ENCODE results near the gene STOX1. TPM values are rescaled to one million over a fixed set of nuclear protein-coding genes. Genes with fewer than 3 reads are reported as not detected.
"Not testable (repeated sequence)": the region's sequence is repeated elsewhere in the genome, so short reads cannot be mapped to it uniquely, and the experiment has no call there.

STOX1 gene
- total RNA-seq, 1 donor from 2014 or later, result 8.7 TPM

DNA sequence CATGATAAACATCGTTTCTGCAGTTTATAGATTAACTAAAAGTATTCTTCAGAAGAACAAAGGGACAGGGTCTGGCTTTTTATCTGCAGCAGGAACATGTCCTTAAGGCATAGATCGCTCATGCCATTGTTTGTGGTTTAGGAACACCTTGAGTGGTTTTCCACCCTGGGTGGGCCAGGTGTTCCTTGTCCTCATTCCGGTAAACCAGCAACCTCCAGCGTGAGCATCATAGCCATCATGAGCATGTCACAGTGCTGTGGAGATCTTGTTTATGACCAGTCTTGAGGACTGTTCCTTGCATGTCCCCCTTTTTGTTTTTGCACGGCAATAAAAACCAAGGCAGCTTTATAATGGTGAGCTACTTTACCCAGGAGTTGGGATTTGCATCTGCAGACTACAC, 33.9 kb downstream of the STOX1 start:
- no peaks in the 10 kb centered on the region for H3K27me3 Mint-ChIP-seq (ENCODE audit: low read depth)
- H3K9me3 Mint-ChIP-seq, result peaks cover 19% of the 10 kb centered on the region
- TF ChIP-seq, protein P1, sequence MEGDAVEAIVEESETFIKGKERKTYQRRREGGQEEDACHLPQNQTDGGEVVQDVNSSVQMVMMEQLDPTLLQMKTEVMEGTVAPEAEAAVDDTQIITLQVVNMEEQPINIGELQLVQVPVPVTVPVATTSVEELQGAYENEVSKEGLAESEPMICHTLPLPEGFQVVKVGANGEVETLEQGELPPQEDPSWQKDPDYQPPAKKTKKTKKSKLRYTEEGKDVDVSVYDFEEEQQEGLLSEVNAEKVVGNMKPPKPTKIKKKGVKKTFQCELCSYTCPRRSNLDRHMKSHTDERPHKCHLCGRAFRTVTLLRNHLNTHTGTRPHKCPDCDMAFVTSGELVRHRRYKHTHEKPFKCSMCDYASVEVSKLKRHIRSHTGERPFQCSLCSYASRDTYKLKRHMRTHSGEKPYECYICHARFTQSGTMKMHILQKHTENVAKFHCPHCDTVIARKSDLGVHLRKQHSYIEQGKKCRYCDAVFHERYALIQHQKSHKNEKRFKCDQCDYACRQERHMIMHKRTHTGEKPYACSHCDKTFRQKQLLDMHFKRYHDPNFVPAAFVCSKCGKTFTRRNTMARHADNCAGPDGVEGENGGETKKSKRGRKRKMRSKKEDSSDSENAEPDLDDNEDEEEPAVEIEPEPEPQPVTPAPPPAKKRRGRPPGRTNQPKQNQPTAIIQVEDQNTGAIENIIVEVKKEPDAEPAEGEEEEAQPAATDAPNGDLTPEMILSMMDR (conservative IDR thresholded peaks at IDR 0.05), result no peak
- DNase-seq (ENCODE audit: low read depth, low spot score), result no peak
- no peak overlapping the region for H3K4me3 Mint-ChIP-seq
- no peak overlapping the region for H3K27ac Mint-ChIP-seq (ENCODE audit: unreplicated experiment)
- H3K4me1 Mint-ChIP-seq, result no peaks in the 10 kb centered on the region
- H3K36me3 Mint-ChIP-seq (ENCODE audit: low read depth), result peaks cover 24% of the 10 kb centered on the region

DNA sequence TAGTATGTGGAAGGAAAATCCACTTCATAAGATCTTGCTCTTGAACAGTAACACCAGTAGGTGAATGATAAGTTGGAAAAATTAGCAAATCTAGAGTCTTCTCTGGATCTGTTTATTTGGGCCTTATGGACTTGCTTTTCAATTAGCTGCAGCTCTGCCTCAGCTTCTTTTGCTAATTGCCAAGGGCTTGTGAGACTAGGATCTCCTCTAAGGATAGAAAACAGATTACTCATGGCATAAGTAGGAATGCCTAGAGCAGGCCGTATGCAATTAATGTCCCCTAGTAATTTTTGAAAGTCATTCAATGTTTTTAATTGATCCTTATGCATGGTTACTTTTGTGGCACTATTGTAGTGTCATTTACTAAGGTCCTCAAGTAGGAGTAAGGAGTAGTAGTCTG, 37.3 kb downstream of the STOX1 start:
- Mint-ChIP-seq H3K27me3 (ENCODE audit: low read depth) (no peaks in the 10 kb centered on the region), H3K27ac (ENCODE audit: unreplicated experiment) (no peak overlapping the region), H3K4me1 (peaks cover 4% of the 10 kb centered on the region), H3K9me3 (peaks cover 20% of the 10 kb centered on the region), H3K36me3 (ENCODE audit: low read depth) (peaks cover 23% of the 10 kb centered on the region), H3K4me3 (no peak overlapping the region)
- TF ChIP-seq, protein P1 (conservative IDR thresholded peaks at IDR 0.05), result no peak
- DNase-seq (ENCODE audit: low read depth, low spot score), result no peak

DNA sequence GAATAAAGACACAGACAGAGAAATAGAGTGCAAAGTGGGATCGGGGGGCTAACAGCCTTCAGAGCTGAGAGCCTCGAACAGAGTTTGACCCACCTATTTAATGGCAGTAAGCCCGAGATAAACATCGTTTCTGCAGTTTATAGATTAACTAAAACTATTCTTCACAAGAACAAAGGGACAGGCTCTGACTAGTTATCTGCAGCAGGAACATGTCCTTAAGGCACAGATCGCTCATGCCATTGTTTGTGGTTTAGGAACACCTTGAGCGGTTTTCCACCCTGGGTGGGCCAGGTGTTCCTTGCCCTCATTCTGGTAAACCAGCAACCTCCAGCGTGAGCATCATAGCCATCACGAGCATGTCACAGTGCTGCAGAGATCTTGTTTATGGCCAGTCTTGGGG, 40.8 kb downstream of the STOX1 start:
- H3K4me1 Mint-ChIP-seq, result peaks cover 23% of the 10 kb centered on the region
- H3K9me3 Mint-ChIP-seq; H3K27me3 Mint-ChIP-seq (ENCODE audit: low read depth); H3K36me3 Mint-ChIP-seq (ENCODE audit: low read depth); H3K4me3 Mint-ChIP-seq; H3K27ac Mint-ChIP-seq (ENCODE audit: unreplicated experiment); DNase-seq (ENCODE audit: low read depth, low spot score): not testable (repeated sequence)

DNA sequence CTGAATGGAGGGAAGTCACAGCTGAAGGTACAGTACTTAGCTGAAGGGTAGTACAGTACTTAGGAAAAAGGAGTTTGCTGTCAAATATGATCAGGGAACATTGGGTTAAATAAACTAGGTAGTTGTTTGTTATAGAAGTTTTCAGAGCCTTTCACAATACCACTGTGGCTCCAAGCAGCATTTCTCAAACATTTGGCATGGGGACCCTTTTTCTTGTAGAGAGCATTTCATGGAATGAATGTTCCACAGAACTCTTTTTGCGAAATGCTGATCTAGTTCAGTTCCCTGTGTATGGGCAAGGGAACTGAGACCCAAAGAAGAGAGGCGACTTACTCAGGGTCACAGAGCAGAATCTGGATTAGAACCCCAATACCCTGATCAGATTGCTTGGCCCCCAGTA, 42.3 kb downstream of the STOX1 start:
- Mint-ChIP-seq H3K9me3 (peaks cover 8% of the 10 kb centered on the region), H3K27me3 (ENCODE audit: low read depth) (no peaks in the 10 kb centered on the region), H3K4me1 (peaks cover 24% of the 10 kb centered on the region), H3K4me3 (no peak overlapping the region), H3K36me3 (ENCODE audit: low read depth) (peaks cover 3% of the 10 kb centered on the region), H3K27ac (ENCODE audit: unreplicated experiment) (no peak overlapping the region)
- DNase-seq (ENCODE audit: low read depth, low spot score), result no peak
- TF ChIP-seq, protein P1 (conservative IDR thresholded peaks at IDR 0.05), result no peak

DNA sequence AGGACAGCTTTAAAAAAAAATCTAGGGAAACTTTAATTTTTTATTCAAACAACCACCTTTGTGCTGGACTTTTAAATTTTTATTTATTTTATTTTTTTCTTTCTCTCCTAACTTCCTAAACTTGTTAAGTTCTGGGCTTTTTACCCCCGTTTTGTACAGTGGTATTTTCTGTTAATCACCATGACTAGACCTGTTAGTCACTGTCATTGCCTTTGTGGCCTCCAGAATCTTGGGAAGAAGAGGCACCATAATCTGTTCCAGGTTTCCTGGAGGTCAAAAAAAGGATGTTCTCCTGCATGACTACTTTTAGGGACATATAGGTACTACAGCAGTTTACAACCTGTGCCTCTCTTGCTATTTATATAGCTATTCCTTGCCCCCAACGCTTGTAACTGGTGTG, 42.7 kb downstream of the STOX1 start:
- Mint-ChIP-seq H3K4me3 (no peak overlapping the region), H3K4me1 (peaks cover 28% of the 10 kb centered on the region), H3K36me3 (ENCODE audit: low read depth) (peaks cover 3% of the 10 kb centered on the region), H3K9me3 (peaks cover 8% of the 10 kb centered on the region), H3K27me3 (ENCODE audit: low read depth) (no peaks in the 10 kb centered on the region), H3K27ac (ENCODE audit: unreplicated experiment) (no peak overlapping the region)
- TF ChIP-seq, protein P1 (conservative IDR thresholded peaks at IDR 0.05), result no peak
- DNase-seq (ENCODE audit: low read depth, low spot score), result no peak

DNA sequence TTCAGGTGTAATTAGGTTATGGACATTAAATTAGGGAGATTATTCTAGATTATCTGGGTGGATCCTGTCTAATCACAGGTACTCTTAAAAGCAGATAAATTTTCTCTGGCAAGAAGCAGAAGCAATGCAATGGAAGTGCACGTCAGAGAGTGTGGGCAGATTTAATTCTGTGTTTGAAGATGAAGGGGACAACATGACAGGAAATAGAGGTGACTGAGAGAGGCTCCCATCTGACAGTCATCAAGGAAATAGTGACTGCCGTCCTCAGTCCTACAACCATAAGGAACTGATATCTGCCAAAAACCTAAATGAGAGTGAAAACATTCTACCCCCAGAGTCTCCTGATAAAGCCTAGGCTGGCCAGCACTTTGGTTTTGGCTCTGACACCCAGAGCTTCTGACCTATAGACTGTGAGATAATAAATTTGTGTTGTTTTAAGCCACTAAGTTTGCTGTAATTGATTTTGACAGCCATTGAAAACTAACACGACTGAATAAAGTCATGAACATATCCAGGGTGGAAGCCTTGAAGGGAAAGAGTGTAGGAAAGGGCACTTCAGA, 43.3 kb downstream of the STOX1 start:
- Mint-ChIP-seq H3K4me3 (no peak overlapping the region), H3K27ac (ENCODE audit: unreplicated experiment) (no peak overlapping the region)
- TF ChIP-seq, protein P1 (conservative IDR thresholded peaks at IDR 0.05), result no peak

More for the DNA sequence above, 43.3 kb downstream of the STOX1 start:
- Mint-ChIP-seq H3K9me3 (peaks cover 8% of the 10 kb centered on the region), H3K36me3 (ENCODE audit: low read depth) (peaks cover 3% of the 10 kb centered on the region), H3K27me3 (ENCODE audit: low read depth) (no peaks in the 10 kb centered on the region), H3K4me1 (peaks cover 32% of the 10 kb centered on the region)
- no peak for DNase-seq (ENCODE audit: low read depth, low spot score)
